GM19193 (cell line): ENCODE data around the gene NDUFB7.

Source experiments
- POLR2A ChIP-seq: IDR thresholded peaks from 4 replicates; pipeline ENCODE4 v1.6.1; 2011; ENCODE audit not compliant: insufficient read depth, insufficient read length; ENCODE audit errors: extremely low read depth

Gene NDUFB7

GRCh38 chr19:14558370-14559066 lies 13.3 kb downstream of the NDUFB7 start:
- no peak for TF ChIP-seq POLR2A

GRCh38 chr19:14556662-14557188 lies 15.1 kb downstream of the NDUFB7 start:
- no peak for TF ChIP-seq POLR2A

GRCh38 chr19:14555918-14556661 lies 15.8 kb downstream of the NDUFB7 start:
- no peak for TF ChIP-seq POLR2A

GRCh38 chr19:14554382-14554812 lies 17.5 kb downstream of the NDUFB7 start:
- no peak for TF ChIP-seq POLR2A

GRCh38 chr19:14553939-14554243 lies 18.0 kb downstream of the NDUFB7 start:
- no peak for TF ChIP-seq POLR2A

- TF ChIP-seq POLR2A: no peak
Observed at GRCh38 chr19:14553042-14553938, 18.6 kb downstream of the NDUFB7 start.

GRCh38 chr19:14550201-14550754 lies 21.6 kb downstream of the NDUFB7 start:
- TF ChIP-seq POLR2A: no peak

- no peak for TF ChIP-seq POLR2A
Observed at GRCh38 chr19:14545716-14546082, 26.2 kb downstream of the NDUFB7 start.

- no peak for TF ChIP-seq POLR2A
Observed at GRCh38 chr19:14544977-14545715, 26.7 kb downstream of the NDUFB7 start.

- TF ChIP-seq POLR2A: no peak
Observed at GRCh38 chr19:14544047-14544446, 27.8 kb downstream of the NDUFB7 start.

- TF ChIP-seq POLR2A: no peak
Observed at GRCh38 chr19:14542711-14543328, 29.0 kb downstream of the NDUFB7 start.

GRCh38 chr19:14540741-14541525 lies 30.9 kb downstream of the NDUFB7 start:
- no peak for TF ChIP-seq POLR2A
